Endothelial cell (in vitro differentiated cells): Measurements from ENCODE around the gene PECR. TPM values are rescaled to one million over a fixed set of nuclear protein-coding genes. Genes with fewer than 3 reads are reported as not detected.
A peak's percentile ranks its signal among the peaks of the same experiment; 100 is the strongest.

Source experiments
- DNase-seq: peaks from one replicate; pipeline ENCODE4 v3.0.0; 2021; ENCODE audit warnings: low spot score
- H3K27ac Mint-ChIP-seq: one replicate; pipeline ENCODE4 v1.8.0; 2021; ENCODE audit warnings: mixed read lengths, inconsistent platforms; ENCODE audit not compliant: unreplicated experiment
- H3K27me3 Mint-ChIP-seq: one replicate; pipeline ENCODE4 v1.8.0; 2021; ENCODE audit warnings: mild to moderate bottlenecking, moderate library complexity, mixed read lengths, inconsistent platforms; ENCODE audit not compliant: unreplicated experiment
- H3K36me3 Mint-ChIP-seq: one replicate; pipeline ENCODE4 v1.8.0; 2021; ENCODE audit warnings: mild to moderate bottlenecking, low read depth, mixed read lengths, inconsistent platforms; ENCODE audit not compliant: unreplicated experiment
- H3K4me1 Mint-ChIP-seq: one replicate; pipeline ENCODE4 v1.8.0; 2021; ENCODE audit warnings: mild to moderate bottlenecking, mixed read lengths, inconsistent platforms; ENCODE audit not compliant: unreplicated experiment
- H3K4me3 Mint-ChIP-seq: one replicate; pipeline ENCODE4 v1.8.0; 2021; ENCODE audit warnings: mild to moderate bottlenecking, mixed read lengths, inconsistent platforms; ENCODE audit not compliant: unreplicated experiment
- H3K9me3 Mint-ChIP-seq: one replicate; pipeline ENCODE4 v1.8.0; 2021; ENCODE audit warnings: mixed read lengths, inconsistent platforms; ENCODE audit not compliant: unreplicated experiment
- CTCF ChIP-seq: fragments of 200-600 bp; sonication (generic); IDR thresholded peaks from one replicate; pipeline ENCODE4 v1.5.0; 2021; ENCODE audit warnings: antibody characterized with exemption; ENCODE audit not compliant: unreplicated experiment
- long read RNA-seq: library from polyadenylated mRNA; unstranded; transcript quantifications from one replicate; pipeline ENCODE4 v2.0.0, GENCODE V29; 2020; ENCODE audit not compliant: unreplicated experiment
- total RNA-seq: library from RNA; stranded (reverse); fragmentation: NEBNext Ultra II Directional; extraction: Animal tissue kit (Norgen Biotek cat#: 25700); gene quantifications from one replicate; pipeline ENCODE4 v1.2.1, GENCODE V29; 2021; ENCODE audit not compliant: unreplicated experiment

Gene PECR
- total RNA-seq: 8.4 TPM
- long read RNA-seq, partial matches to known transcripts: 0 of 4 reads
- long read RNA-seq, other reads (novel, unspliced or antisense): 0 of 4 reads

- DNase-seq: peak; percentile 63
- peaks cover 32% of the 10 kb centered on the region for H3K4me1 Mint-ChIP-seq
- H3K36me3 Mint-ChIP-seq: no peaks in the 10 kb centered on the region
- peak within 1 kb of the TSS; percentile 89 for H3K4me3 Mint-ChIP-seq
- no peak for TF ChIP-seq CTCF
- H3K27me3 Mint-ChIP-seq: peaks cover 2% of the 10 kb centered on the region
- peak within 1 kb of the TSS; percentile 6 for H3K27ac Mint-ChIP-seq
- H3K9me3 Mint-ChIP-seq: no peaks in the 10 kb centered on the region
These were observed at the start of gene PECR, which contains the start of gene TMEM169 for GRCh38 chr2:216081487-216082116. Gene PECR (minus strand): TSS chr2:216081809. CDS start chr2:216081741, 68 bp downstream. Gene TMEM169 (plus strand): TSS chr2:216081919. CDS start chr2:216095964, 14,045 bp downstream.

- peaks cover 54% of the 10 kb centered on the region for H3K36me3 Mint-ChIP-seq
- H3K27me3 Mint-ChIP-seq: no peaks in the 10 kb centered on the region
- peaks cover 5% of the 10 kb centered on the region for H3K4me1 Mint-ChIP-seq
- no peaks in the 10 kb centered on the region for H3K9me3 Mint-ChIP-seq
- no peak for TF ChIP-seq CTCF
- no peak overlapping the region for H3K4me3 Mint-ChIP-seq
- no peak overlapping the region for H3K27ac Mint-ChIP-seq
- no peak for DNase-seq
These were observed 48.9 kb upstream of the PECR start for GRCh38 chr2:216130346-216130971.

GRCh38 chr2:216126943-216127342, 45.3 kb upstream of the PECR start:
- DNase-seq: no peak
- Mint-ChIP-seq H3K27me3 (no peaks in the 10 kb centered on the region), H3K36me3 (peaks cover 43% of the 10 kb centered on the region), H3K4me1 (no peaks in the 10 kb centered on the region), H3K27ac (no peak overlapping the region), H3K4me3 (no peak overlapping the region), H3K9me3 (no peaks in the 10 kb centered on the region)
- TF ChIP-seq CTCF: no peak

- peaks cover 49% of the 10 kb centered on the region for H3K36me3 Mint-ChIP-seq
- H3K27me3 Mint-ChIP-seq: peaks cover 2% of the 10 kb centered on the region
- H3K4me3 Mint-ChIP-seq: no peak overlapping the region
- peaks cover 3% of the 10 kb centered on the region for H3K4me1 Mint-ChIP-seq
- no peaks in the 10 kb centered on the region for H3K9me3 Mint-ChIP-seq
- peak overlapping the region; percentile 61 for H3K27ac Mint-ChIP-seq
- no peak for TF ChIP-seq CTCF
- DNase-seq: no peak
These were observed 39.6 kb upstream of the PECR start for GRCh38 chr2:216121255-216121654.

- H3K27me3 Mint-ChIP-seq: peaks cover 4% of the 10 kb centered on the region
- DNase-seq: no peak
- H3K4me1 Mint-ChIP-seq: peaks cover 12% of the 10 kb centered on the region
- H3K36me3 Mint-ChIP-seq: peaks cover 55% of the 10 kb centered on the region
- TF ChIP-seq CTCF: no peak
- no peak overlapping the region for H3K27ac Mint-ChIP-seq
- H3K4me3 Mint-ChIP-seq: no peak overlapping the region
- no peaks in the 10 kb centered on the region for H3K9me3 Mint-ChIP-seq
These were observed 38.4 kb upstream of the PECR start for GRCh38 chr2:216119986-216120385.
